ENCODE measurements around the gene FUT7.

FUT7 gene

DNA sequence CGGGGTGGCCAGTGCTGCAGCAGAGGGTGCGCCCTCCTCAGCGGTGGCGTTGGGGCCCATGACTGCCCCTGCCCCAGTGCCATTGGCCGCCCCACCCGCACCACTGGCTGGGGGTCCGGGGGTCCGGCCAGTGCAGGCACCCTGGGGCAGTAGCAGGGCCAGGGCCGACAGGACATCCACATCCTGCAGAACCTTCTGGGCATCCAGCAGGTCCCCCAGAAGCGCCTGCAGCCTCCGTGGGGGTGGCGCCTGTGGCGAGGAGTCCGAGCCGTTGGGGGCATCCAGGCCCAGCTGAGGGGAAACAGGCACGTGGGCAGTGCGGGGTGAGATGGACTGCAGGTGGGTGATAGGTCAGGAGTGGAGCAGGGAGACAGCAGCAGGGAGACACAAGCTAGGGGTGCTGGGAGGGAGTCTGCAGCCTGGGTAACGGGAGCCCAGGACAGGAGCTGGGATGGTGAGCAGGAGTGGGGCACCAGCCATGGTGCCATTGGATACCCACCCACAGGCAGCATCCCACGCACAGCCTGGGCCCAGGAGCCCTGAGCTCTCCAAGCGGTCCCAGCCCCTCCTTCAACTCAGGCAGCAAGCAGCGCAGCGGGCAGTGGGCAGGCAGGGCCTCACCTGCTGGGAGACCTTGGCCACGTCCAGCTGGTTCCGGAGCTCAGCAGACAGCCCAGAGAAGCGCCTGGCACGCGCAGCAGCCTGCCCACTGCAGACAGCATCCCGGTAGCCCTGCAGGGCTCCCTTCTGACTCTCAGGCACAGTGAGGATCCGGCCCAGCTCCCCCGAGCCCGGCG is 10.9 kb downstream of the FUT7 start:
- H3K4me1 ChIP-seq (ENCODE audit: control insufficient read depth, low read depth, low read length), result no peaks in the 10 kb centered on the region

GRCh38 chr9:137019891-137020683 is 11.8 kb downstream of the FUT7 start:
- Histone ChIP-seq H3K4me2 (ENCODE audit: low read length) (no peak overlapping the region), H3K27me3 (ENCODE audit: insufficient read depth, low read length, poor library complexity) (no peaks in the 10 kb centered on the region), H2BK5ac (ENCODE audit: low read length) (no peak overlapping the region), H3K56ac (ENCODE audit: low read length) (no peak overlapping the region), H3K79me1 (ENCODE audit: low read length) (no peaks in the 10 kb centered on the region), H3K79me2 (ENCODE audit: control insufficient read depth, insufficient read depth, low read length) (no peaks in the 10 kb centered on the region), H2AK5ac (ENCODE audit: low read length) (no peak overlapping the region), H3K36me3 (ENCODE audit: control insufficient read depth, insufficient read depth, low read length) (no peaks in the 10 kb centered on the region), H4K5ac (ENCODE audit: low read length) (no peak overlapping the region), H3K4ac (ENCODE audit: low read depth, low read length) (no peak overlapping the region), H3K4me3 (ENCODE audit: low read length) (no peak overlapping the region), H3K18ac (ENCODE audit: low read length) (no peak overlapping the region), H2BK15ac (replicated peaks; ENCODE audit: low read depth) (no peak overlapping the region), H3K27ac (ENCODE audit: low read depth, low read length) (no peak overlapping the region), H4K8ac (ENCODE audit: low read depth, low read length) (no peak overlapping the region), H3K23ac (ENCODE audit: low read length) (no peak overlapping the region), H2BK120ac (ENCODE audit: low read depth, low read length) (no peak overlapping the region), H3K9ac (ENCODE audit: low read length) (no peak overlapping the region), H3K4me1 (ENCODE audit: control insufficient read depth, low read depth, low read length) (no peaks in the 10 kb centered on the region)
- no CpG with 5 or more reads among the region's 34 CpGs for WGBS (ENCODE audit: extremely low coverage, insufficient coverage, low lambda C conversion rate)
- DNase-seq, result no peak

More for the DNA sequence above, 10.9 kb downstream of the FUT7 start:
- H2BK15ac ChIP-seq (replicated peaks; ENCODE audit: low read depth), result no peak overlapping the region
- H2BK5ac ChIP-seq (ENCODE audit: low read length), result no peak overlapping the region
- H2BK120ac ChIP-seq (ENCODE audit: low read depth, low read length), result no peak overlapping the region
- H3K4ac ChIP-seq (ENCODE audit: low read depth, low read length), result no peak overlapping the region
- H3K36me3 ChIP-seq (ENCODE audit: control insufficient read depth, insufficient read depth, low read length), result no peaks in the 10 kb centered on the region
- H3K56ac ChIP-seq (ENCODE audit: low read length), result no peak overlapping the region
- no peaks in the 10 kb centered on the region for H3K79me1 ChIP-seq (ENCODE audit: low read length)
- H3K4me2 ChIP-seq (ENCODE audit: low read length), result no peak overlapping the region
- no peak overlapping the region for H2AK5ac ChIP-seq (ENCODE audit: low read length)
- no peak overlapping the region for H3K9ac ChIP-seq (ENCODE audit: low read length)
- H3K18ac ChIP-seq (ENCODE audit: low read length), result no peak overlapping the region
- H3K27me3 ChIP-seq (ENCODE audit: insufficient read depth, low read length, poor library complexity), result no peaks in the 10 kb centered on the region
- H3K4me3 ChIP-seq (ENCODE audit: low read length), result no peak overlapping the region
- no peaks in the 10 kb centered on the region for H3K79me2 ChIP-seq (ENCODE audit: control insufficient read depth, insufficient read depth, low read length)
- WGBS (ENCODE audit: extremely low coverage, insufficient coverage, low lambda C conversion rate), result no CpG with 5 or more reads among the region's 32 CpGs
- no peak overlapping the region for H3K27ac ChIP-seq (ENCODE audit: low read depth, low read length)
- DNase-seq, result no peak
- H4K8ac ChIP-seq (ENCODE audit: low read depth, low read length), result no peak overlapping the region
- H4K5ac ChIP-seq (ENCODE audit: low read length), result no peak overlapping the region
- H3K23ac ChIP-seq (ENCODE audit: low read length), result no peak overlapping the region

DNA sequence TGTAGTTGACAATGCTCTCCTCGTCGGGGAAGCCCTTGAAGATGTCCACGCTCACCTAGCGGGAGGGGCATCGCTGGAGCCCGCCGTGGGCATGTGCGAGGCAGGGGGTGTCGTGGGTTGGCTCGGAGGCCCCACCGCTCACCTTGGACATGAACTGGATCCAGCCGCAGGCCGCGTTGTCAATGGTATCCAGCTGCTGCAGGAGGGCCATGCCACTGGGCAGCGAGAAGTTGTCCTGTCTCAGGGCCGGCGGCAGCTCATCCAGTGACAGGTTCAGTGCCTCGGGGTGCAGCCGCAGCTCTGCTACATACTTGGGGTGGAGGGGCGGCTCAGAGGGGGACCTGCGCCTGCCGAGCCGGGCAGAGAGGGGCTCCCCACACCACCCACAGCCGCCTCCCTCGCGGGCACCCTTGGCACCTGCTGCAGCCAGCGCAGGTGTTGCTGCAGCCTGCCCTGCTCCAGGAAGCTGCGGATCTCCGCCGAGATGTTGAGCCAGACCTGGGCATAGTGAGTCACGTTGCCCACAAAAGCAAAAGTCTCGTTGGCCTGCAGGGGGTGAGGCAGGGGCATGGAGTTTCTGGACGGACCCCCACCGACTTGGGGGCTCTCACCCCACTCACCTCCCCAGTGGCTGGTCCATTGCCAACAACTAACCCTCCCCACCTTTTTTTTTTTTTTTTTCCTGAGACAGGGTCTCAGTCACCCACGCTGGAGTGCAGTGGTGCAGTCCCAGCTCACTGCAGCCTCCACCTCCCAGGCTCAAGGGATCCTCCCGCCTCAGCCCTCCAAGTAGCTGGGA is 12.9 kb downstream of the FUT7 start:
- no peak overlapping the region for H3K56ac ChIP-seq (ENCODE audit: low read length)
- no CpG with 5 or more reads among the region's 36 CpGs for WGBS (ENCODE audit: extremely low coverage, insufficient coverage, low lambda C conversion rate)
- no peaks in the 10 kb centered on the region for H3K4me1 ChIP-seq (ENCODE audit: control insufficient read depth, low read depth, low read length)
- no peak overlapping the region for H3K18ac ChIP-seq (ENCODE audit: low read length)
- H3K27ac ChIP-seq (ENCODE audit: low read depth, low read length), result no peak overlapping the region
- H3K9ac ChIP-seq (ENCODE audit: low read length), result no peak overlapping the region
- H2AK5ac ChIP-seq (ENCODE audit: low read length), result no peak overlapping the region
- H3K27me3 ChIP-seq (ENCODE audit: insufficient read depth, low read length, poor library complexity), result no peaks in the 10 kb centered on the region
- H4K5ac ChIP-seq (ENCODE audit: low read length), result no peak overlapping the region
- no peak for DNase-seq
- H3K79me2 ChIP-seq (ENCODE audit: control insufficient read depth, insufficient read depth, low read length), result no peaks in the 10 kb centered on the region
- no peaks in the 10 kb centered on the region for H3K79me1 ChIP-seq (ENCODE audit: low read length)
- H2BK5ac ChIP-seq (ENCODE audit: low read length), result no peak overlapping the region
- H3K4me2 ChIP-seq (ENCODE audit: low read length), result no peak overlapping the region
- H3K4ac ChIP-seq (ENCODE audit: low read depth, low read length), result no peak overlapping the region
- H3K23ac ChIP-seq (ENCODE audit: low read length), result no peak overlapping the region
- no peak overlapping the region for H2BK15ac ChIP-seq (replicated peaks; ENCODE audit: low read depth)
- no peaks in the 10 kb centered on the region for H3K36me3 ChIP-seq (ENCODE audit: control insufficient read depth, insufficient read depth, low read length)
- H3K4me3 ChIP-seq (ENCODE audit: low read length), result no peak overlapping the region
- H2BK120ac ChIP-seq (ENCODE audit: low read depth, low read length), result no peak overlapping the region
- H4K8ac ChIP-seq (ENCODE audit: low read depth, low read length), result no peak overlapping the region

DNA sequence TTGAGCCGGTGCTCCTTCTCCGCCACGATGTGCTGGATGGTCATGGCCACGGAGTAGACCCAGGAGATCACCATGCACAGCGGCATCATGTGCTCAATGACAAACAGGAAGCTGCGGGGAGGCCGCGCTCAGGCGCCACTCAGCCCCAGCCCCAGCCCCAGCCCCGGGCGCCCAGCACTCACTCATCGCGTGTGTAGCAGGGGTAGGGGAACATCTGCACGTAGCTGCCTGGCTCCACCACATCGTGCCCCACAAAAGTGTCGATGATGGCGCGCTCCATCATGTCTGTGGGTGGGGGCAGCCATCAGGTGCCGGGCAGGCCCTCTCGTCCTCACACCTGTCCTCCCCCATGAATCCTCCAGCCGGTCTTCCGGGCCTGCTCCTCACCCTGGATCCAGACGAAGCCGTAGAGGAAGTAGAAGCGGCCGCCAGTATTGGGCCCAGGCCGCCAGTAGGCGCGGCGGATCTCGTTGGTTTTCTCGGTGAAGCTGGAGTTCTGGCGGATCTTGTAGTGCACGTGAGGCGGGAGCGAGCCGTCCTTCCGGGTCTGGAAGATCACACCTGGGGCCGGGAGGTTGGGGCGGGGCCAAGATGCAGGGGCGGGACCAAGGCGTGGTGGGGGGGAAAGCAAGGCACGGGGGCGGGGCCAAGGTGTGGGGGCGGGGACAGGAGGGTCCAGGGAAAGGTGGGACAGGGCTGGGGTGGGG is 13.9 kb downstream of the FUT7 start:
- H3K4me1 ChIP-seq (ENCODE audit: control insufficient read depth, low read depth, low read length), result no peaks in the 10 kb centered on the region

GRCh38 chr9:137017071-137017470 is 14.8 kb downstream of the FUT7 start:
- H3K4me2 ChIP-seq (ENCODE audit: low read length), result no peak overlapping the region
- no peak overlapping the region for H3K23ac ChIP-seq (ENCODE audit: low read length)
- H3K18ac ChIP-seq (ENCODE audit: low read length), result no peak overlapping the region
- no peak overlapping the region for H3K9ac ChIP-seq (ENCODE audit: low read length)
- no peak overlapping the region for H2BK120ac ChIP-seq (ENCODE audit: low read depth, low read length)
- H2BK5ac ChIP-seq (ENCODE audit: low read length), result no peak overlapping the region
- H3K36me3 ChIP-seq (ENCODE audit: control insufficient read depth, insufficient read depth, low read length), result no peaks in the 10 kb centered on the region
- H3K27me3 ChIP-seq (ENCODE audit: insufficient read depth, low read length, poor library complexity), result no peaks in the 10 kb centered on the region
- H4K8ac ChIP-seq (ENCODE audit: low read depth, low read length), result no peak overlapping the region
- H3K4me3 ChIP-seq (ENCODE audit: low read length), result no peak overlapping the region
- no peak overlapping the region for H3K4ac ChIP-seq (ENCODE audit: low read depth, low read length)
- H4K5ac ChIP-seq (ENCODE audit: low read length), result no peak overlapping the region
- no peaks in the 10 kb centered on the region for H3K79me1 ChIP-seq (ENCODE audit: low read length)
- no peaks in the 10 kb centered on the region for H3K4me1 ChIP-seq (ENCODE audit: control insufficient read depth, low read depth, low read length)
- DNase-seq, result no peak
- no peak overlapping the region for H2AK5ac ChIP-seq (ENCODE audit: low read length)
- no peak overlapping the region for H3K27ac ChIP-seq (ENCODE audit: low read depth, low read length)
- H3K56ac ChIP-seq (ENCODE audit: low read length), result no peak overlapping the region
- H2BK15ac ChIP-seq (replicated peaks; ENCODE audit: low read depth), result no peak overlapping the region
- no peaks in the 10 kb centered on the region for H3K79me2 ChIP-seq (ENCODE audit: control insufficient read depth, insufficient read depth, low read length)
- WGBS (ENCODE audit: extremely low coverage, insufficient coverage, low lambda C conversion rate), result no CpG with 5 or more reads among the region's 28 CpGs

More for the DNA sequence above, 13.9 kb downstream of the FUT7 start:
- H4K8ac ChIP-seq (ENCODE audit: low read depth, low read length), result no peak overlapping the region
- H2BK5ac ChIP-seq (ENCODE audit: low read length), result no peak overlapping the region
- H4K5ac ChIP-seq (ENCODE audit: low read length), result no peak overlapping the region
- H3K79me2 ChIP-seq (ENCODE audit: control insufficient read depth, insufficient read depth, low read length), result no peaks in the 10 kb centered on the region
- H3K79me1 ChIP-seq (ENCODE audit: low read length), result no peaks in the 10 kb centered on the region
- no peak overlapping the region for H3K4ac ChIP-seq (ENCODE audit: low read depth, low read length)
- H3K9ac ChIP-seq (ENCODE audit: low read length), result no peak overlapping the region
- no peak for DNase-seq
- H2AK5ac ChIP-seq (ENCODE audit: low read length), result no peak overlapping the region
- H3K23ac ChIP-seq (ENCODE audit: low read length), result no peak overlapping the region
- H3K4me2 ChIP-seq (ENCODE audit: low read length), result no peak overlapping the region
- WGBS (ENCODE audit: extremely low coverage, insufficient coverage, low lambda C conversion rate), result no CpG with 5 or more reads among the region's 45 CpGs
- no peaks in the 10 kb centered on the region for H3K27me3 ChIP-seq (ENCODE audit: insufficient read depth, low read length, poor library complexity)
- H3K18ac ChIP-seq (ENCODE audit: low read length), result no peak overlapping the region
- no peak overlapping the region for H3K27ac ChIP-seq (ENCODE audit: low read depth, low read length)
- no peak overlapping the region for H2BK120ac ChIP-seq (ENCODE audit: low read depth, low read length)
- no peak overlapping the region for H2BK15ac ChIP-seq (replicated peaks; ENCODE audit: low read depth)
- H3K4me3 ChIP-seq (ENCODE audit: low read length), result no peak overlapping the region
- no peak overlapping the region for H3K56ac ChIP-seq (ENCODE audit: low read length)
- no peaks in the 10 kb centered on the region for H3K36me3 ChIP-seq (ENCODE audit: control insufficient read depth, insufficient read depth, low read length)

Data from mesendoderm (in vitro differentiated cells).